GM10248 (cell line): ENCODE data around the gene PHYKPL.

Source experiments
- CTCF ChIA-PET: fragments of 300-600 bp; sonication (Branson Sonifier 250); formaldehyde crosslinking; extraction: SDS; loops from one replicate; lab custom pipeline; 2021; ENCODE audit warnings: antibody characterized with exemption; lab: Yijun Ruan, JAX
- POLR2A ChIA-PET: fragments of 350-650 bp; sonication (Branson Sonifier 250); formaldehyde crosslinking; extraction: SDS; loops from one replicate; lab custom pipeline; 2020; ENCODE audit warnings: antibody characterized with exemption; lab: Yijun Ruan, JAX
- DNase-seq: peaks from one replicate; pipeline ENCODE4 v3.0.0; 2012; ENCODE audit errors: extremely low spot score
- TF ChIP-seq, protein P1 (sequence below): IDR thresholded peaks from 2 replicates; pipeline ENCODE4 v1.5.1; 2012; ENCODE audit warnings: mild to moderate bottlenecking, low read depth; ENCODE audit errors: extremely low read depth, missing control alignments, control extremely low read depth

PHYKPL gene

DNA sequence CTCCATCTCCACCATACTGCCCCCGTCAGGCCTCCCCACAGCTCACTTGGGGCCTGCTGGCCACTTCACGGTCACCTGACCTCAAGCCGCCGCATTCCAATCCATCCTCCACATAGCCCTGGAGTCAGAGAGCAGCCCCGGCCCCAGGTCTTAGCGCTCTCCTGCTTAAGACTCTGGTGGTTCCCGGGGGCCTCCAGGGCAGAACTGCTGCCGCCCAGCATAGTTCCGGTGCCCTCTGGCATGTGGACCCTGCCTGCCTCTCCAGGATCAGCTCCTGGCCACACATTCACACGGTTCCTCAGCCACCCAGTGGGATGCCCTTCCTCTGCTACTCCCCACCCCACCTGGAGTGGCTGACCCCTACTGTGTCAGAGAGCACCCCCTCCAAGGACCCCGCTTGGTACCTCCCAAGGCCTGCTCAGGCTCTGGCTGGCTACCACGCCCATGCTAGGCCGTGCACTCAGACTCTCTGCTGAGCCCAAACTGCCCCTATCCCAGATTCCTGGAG, 8.7 kb downstream of the PHYKPL start:
- CTCF ChIA-PET: interaction anchor here (1.1 kb wide), 1 partner anchor 11 kb away, joined by 6 read pairs; no protein-coding TSS in a partner anchor
- DNase-seq: no peak
- TF ChIP-seq, protein P1, sequence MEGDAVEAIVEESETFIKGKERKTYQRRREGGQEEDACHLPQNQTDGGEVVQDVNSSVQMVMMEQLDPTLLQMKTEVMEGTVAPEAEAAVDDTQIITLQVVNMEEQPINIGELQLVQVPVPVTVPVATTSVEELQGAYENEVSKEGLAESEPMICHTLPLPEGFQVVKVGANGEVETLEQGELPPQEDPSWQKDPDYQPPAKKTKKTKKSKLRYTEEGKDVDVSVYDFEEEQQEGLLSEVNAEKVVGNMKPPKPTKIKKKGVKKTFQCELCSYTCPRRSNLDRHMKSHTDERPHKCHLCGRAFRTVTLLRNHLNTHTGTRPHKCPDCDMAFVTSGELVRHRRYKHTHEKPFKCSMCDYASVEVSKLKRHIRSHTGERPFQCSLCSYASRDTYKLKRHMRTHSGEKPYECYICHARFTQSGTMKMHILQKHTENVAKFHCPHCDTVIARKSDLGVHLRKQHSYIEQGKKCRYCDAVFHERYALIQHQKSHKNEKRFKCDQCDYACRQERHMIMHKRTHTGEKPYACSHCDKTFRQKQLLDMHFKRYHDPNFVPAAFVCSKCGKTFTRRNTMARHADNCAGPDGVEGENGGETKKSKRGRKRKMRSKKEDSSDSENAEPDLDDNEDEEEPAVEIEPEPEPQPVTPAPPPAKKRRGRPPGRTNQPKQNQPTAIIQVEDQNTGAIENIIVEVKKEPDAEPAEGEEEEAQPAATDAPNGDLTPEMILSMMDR: no peak
- POLR2A ChIA-PET: interaction anchor here (0.7 kb wide), 1 partner anchor 10 kb away, joined by 3 read pairs; no protein-coding TSS in a partner anchor

- TF ChIP-seq, protein P1: no peak
- ChIA-PET CTCF (no interaction called here), POLR2A (no interaction called here)
- DNase-seq: no peak
These were observed 9.3 kb downstream of the PHYKPL start for GRCh38 chr5:178223196-178223773.

DNA sequence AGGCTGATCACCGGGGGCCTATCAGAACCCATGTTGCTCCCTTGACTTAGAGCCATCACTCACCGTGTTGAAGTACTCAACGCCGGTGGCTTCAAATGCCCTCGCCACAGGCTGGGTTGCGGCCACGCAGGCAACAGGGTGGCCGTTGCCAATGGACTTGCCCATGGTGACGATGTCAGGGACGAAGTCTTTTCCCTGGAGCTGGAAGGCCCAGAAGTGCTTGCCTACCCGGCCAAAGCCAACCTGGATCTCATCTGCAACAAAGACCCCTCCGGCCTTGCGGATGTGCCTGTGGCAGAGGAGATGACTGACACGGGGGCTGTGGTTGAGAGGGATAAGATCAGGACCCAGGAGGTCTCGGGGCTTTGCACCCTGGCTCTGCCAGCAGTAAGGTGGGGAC, 10.3 kb downstream of the PHYKPL start:
- no peak for DNase-seq
- TF ChIP-seq, protein P1: no peak
- CTCF ChIA-PET: no interaction called here
- POLR2A ChIA-PET: interaction anchor here (0.6 to 1.0 kb wide), 2 partner anchors 18 to 41 kb away, joined by 3 to 9 read pairs; partner anchors contain the start of gene HNRNPAB

DNA sequence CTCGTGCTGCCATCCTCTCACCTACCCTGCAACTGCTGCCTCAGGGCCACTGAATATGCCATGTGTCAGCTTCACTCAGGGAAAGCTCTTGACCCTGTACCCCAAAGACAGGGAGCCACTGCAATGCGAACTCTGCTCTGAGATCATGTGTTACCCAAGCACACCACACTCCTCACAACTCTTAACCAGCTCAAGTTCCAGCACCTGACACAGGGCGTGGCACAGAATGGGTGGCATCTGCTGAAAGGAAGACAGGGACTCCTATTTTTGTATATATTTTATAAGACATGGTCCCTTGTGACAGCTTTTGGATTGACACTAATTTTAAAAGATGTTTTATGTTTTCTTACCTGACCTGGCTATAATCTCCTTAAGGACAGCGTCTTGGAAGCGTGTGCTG, 10.7 kb downstream of the PHYKPL start:
- POLR2A ChIA-PET: interaction anchor here (1.0 kb wide), 1 partner anchor 18 kb away, joined by 3 read pairs; the partner anchor contains the start of gene HNRNPAB
- TF ChIP-seq, protein P1: no peak
- CTCF ChIA-PET: interaction anchor here (1.0 kb wide), 1 partner anchor 101 kb away, joined by 3 read pairs; no protein-coding TSS in a partner anchor
- DNase-seq: no peak

DNA sequence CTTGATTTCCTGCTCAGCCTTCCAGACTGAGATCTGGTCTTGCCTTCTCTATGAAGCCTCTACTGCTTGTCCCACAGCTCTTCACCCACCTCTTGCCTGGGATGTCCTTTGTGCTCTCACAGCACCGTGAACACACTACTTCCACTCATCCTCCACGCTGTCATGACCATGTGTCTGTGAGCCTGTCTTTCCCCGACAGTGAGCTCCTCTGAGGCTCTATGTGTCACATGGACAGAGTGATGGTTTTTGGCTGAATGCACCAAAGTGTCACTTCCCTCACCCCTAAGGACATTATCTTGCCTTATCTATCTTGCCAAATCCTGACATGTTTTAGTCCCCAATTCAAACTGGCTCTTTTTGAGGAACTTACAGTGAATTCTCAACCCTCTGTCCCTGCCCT, 11.3 kb downstream of the PHYKPL start:
- no peak for DNase-seq
- TF ChIP-seq, protein P1: no peak
- ChIA-PET POLR2A (no interaction called here), CTCF (interaction anchor here (1.0 kb wide), 1 partner anchor 101 kb away, joined by 3 read pairs; no protein-coding TSS in a partner anchor)

- TF ChIP-seq, protein P1: no peak
- POLR2A ChIA-PET: no interaction called here
- CTCF ChIA-PET: no interaction called here
- no peak for DNase-seq
These were observed 13.8 kb downstream of the PHYKPL start for GRCh38 chr5:178218827-178219226.
